ENCODE measurements around the gene CALCOCO2.

DNA sequence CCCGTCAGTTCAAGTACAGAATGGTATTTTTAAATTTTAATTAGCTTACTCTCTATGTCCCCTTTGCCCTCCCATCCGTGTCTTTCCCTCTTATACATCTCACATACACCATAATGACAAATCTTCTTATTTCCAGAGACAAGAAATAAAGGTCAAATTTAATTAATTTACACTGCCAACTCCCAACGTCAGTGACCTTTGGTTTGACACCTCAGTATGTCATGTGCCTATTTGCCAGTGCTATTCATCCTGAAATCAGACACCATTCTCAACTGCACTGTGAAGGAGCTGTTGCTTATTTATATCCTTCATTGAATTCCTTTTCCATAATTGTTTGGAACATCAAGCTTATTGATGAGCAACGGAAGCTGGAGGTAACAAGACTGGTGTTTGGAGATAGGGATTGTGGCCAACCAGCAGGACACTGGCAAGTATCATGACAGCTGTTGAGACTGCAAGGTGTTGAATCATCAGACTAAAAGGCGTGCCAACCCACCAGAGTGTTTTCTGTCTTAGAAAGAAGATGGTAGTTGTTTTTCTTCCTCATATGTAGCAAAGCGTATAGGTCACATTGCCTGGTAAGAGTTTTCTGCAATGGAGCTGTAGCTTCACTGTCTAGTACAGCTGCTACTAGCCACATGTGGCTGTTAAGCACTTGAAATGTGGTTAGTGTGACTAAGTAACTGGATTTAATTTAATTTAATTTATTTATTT lies 12.5 kb downstream of the CALCOCO2 start:
- TF ChIP-seq, protein P1, sequence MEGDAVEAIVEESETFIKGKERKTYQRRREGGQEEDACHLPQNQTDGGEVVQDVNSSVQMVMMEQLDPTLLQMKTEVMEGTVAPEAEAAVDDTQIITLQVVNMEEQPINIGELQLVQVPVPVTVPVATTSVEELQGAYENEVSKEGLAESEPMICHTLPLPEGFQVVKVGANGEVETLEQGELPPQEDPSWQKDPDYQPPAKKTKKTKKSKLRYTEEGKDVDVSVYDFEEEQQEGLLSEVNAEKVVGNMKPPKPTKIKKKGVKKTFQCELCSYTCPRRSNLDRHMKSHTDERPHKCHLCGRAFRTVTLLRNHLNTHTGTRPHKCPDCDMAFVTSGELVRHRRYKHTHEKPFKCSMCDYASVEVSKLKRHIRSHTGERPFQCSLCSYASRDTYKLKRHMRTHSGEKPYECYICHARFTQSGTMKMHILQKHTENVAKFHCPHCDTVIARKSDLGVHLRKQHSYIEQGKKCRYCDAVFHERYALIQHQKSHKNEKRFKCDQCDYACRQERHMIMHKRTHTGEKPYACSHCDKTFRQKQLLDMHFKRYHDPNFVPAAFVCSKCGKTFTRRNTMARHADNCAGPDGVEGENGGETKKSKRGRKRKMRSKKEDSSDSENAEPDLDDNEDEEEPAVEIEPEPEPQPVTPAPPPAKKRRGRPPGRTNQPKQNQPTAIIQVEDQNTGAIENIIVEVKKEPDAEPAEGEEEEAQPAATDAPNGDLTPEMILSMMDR (IDR thresholded peaks at IDR 0.05; ENCODE audit: low read depth, low read length, poor library complexity, severe bottlenecking), result no peak
- TF ChIP-seq EZH2phosphoT487 (IDR thresholded peaks at IDR 0.05; ENCODE audit: borderline replicate concordance, low read length), result no peak
